NCI-H1105 treated with DMSO at 0.1 percent for 48 hours (cell line): ENCODE data around the gene PTPRN2.

ENCODE experiments used
- DNase-seq: peaks from one replicate; lab custom pipeline; 2025; lab: John Stamatoyannopoulos, UW

The PTPRN2 gene

GRCh38 chr7:157775560-157776332, 811.9 kb downstream of the PTPRN2 start:
- no peak for DNase-seq

GRCh38 chr7:157775021-157775559, 812.5 kb downstream of the PTPRN2 start:
- DNase-seq: no peak

DNA sequence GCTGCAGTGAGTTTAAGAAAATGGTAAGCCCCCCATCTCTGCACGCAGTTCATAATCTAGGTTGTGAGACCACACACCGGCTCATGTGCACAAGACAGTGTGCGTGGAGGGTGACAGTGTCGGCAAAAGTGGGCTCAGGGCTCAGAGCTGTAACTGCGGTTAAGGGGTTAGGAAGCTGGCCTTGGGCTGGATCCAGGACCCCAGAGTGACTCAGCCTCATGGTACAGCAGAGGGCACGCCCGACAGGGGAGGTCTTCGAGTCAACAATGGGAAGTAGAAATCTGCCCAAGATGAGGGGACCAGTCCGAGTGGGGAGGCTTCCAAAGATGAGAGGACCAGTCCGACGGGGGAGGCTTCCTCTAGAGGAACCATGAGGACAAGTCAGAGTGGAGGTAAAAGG, 813.1 kb downstream of the PTPRN2 start:
- no peak for DNase-seq

DNA sequence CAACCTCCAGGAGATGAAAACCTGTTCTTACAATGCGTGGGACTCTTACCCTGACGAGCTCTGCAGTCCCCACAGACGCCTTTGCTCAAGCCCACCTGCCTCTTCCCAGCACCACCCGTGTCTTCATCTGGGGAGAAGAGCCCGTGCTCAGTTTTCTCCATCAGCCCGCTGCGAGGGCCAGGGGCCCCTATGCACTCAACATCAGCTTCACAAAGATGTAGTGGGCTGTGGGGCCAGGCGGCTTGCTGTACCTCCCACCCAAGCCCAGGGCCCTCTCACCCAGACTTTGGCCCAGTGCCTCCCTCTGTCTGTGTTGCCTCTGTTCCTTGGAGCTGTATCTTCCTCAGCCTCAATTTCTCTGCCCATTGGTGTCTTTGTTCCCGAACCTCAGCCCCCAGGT, 814.3 kb downstream of the PTPRN2 start:
- no peak for DNase-seq

DNA sequence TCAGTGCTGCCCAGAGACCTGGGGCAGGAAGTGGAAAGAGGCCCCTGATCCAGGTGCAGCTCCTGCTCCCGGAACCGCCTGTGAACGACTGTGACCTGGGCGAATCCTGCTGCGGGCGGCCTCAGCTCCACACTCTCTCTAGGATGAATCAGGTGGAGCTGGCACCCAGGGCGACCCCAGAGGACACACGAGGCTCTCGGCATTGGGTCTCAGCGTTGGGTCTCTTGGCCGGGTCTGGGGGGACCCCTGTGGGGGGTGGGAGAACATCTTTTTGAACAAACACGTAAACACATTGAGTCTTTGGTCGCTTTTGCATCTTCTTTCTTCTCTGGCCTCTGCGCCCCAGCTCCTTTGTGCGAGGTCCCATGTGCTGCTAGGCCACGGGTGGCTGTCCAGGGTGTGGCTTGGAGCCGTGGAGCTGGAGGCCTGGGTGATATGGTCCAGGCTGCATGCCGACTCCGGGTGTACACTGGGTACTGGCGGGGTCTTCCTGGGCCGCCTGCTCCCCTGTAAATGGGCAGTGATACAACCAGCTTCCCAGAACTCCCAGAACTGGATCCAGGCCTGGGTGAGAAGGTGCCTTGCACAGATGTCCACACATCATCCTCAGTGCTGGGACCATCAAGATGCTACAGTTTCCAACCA, 815.0 kb downstream of the PTPRN2 start:
- no peak for DNase-seq

DNA sequence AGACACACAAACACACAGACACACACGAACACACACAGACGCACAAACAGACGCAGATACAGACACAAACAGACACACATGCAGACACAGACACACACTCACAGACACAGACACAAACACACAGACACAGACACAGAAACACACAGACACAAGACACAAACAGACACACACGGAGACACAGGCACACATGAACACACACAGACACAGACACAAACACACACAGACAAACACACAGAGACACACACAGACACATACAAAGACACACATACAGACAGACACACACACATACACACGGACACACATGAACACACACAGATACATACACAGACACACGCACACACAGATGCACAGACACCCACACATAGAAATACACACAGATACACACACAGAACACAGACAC, 815.9 kb downstream of the PTPRN2 start:
- no peak for DNase-seq

- no peak for DNase-seq
Measured at GRCh38 chr7:157770716-157771320, 816.8 kb downstream of the PTPRN2 start.

DNA sequence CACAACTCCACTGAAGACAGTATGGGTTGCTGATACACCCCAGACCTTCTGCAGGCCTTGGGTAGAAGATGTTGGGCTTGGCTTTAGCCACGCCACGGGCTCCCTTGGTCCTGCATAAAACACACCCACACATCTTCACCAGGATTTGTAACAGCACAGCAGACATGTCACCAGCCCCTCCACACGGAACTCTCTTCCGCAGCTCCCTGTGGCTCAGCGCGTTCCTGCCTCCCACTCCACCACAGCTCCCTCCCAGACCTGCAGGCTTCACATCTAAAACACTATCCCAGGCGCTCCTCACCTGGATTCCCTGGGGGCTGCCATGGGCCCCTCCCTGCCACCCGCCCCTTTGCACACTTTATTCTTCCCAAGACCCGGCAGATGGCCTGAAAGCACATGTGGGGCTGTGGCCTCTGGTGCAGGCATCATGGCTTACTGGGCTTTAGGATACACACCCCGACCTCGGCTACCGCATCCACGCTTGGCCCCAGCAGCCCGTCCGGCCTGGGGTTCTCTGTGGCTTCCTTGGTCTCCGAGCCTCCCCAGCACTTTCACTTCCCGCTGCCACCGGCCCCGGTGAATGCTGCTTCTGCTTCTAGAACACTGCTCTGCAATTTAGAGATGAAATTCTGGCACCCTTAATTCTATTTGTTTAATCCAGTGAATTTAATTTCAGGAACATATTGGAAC, 818.0 kb downstream of the PTPRN2 start:
- DNase-seq: no peak

DNA sequence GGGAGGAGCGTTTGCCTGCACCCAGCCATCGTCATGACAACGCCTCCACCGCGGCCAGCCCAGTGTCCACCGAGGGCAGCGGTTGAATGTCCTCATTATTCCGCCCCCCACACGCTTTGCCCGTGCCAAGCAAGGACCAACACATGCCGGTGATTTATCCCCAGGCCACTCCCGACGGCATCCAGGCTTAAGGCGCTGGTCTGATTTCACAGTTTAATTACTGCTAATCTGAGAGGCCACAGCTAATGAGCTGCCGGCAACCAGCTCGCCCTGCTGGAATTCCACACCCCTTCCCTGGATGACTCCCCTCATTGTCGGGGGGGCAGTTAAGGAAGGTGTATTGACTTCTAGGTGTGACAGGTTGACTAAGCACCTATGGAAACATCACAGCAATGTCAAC, 818.5 kb downstream of the PTPRN2 start:
- DNase-seq: peak; percentile 63

DNA sequence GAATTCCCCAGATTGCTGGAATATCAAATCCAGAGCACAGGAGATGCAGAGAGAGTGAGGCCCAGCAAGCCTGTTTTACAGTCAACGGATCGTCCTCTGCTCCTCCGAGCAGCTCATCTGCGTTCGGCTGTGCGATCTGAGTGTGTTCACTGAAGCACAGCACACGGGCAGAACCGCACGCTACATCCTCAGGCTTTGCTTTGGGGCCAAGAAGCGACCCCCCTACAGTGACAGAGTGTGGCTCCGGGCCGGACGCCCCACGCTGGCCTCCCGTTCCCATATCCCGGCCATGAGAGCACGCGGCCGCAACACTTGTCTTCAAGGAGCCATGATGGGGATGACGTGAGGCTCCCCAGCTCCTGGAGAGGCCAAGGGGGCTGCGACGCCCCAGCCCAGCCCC, 819.4 kb downstream of the PTPRN2 start:
- DNase-seq: no peak

- no peak for DNase-seq
Measured at GRCh38 chr7:157767506-157768197, 820.0 kb downstream of the PTPRN2 start.

GRCh38 chr7:157766098-157766497, 821.5 kb downstream of the PTPRN2 start:
- no peak for DNase-seq

DNA sequence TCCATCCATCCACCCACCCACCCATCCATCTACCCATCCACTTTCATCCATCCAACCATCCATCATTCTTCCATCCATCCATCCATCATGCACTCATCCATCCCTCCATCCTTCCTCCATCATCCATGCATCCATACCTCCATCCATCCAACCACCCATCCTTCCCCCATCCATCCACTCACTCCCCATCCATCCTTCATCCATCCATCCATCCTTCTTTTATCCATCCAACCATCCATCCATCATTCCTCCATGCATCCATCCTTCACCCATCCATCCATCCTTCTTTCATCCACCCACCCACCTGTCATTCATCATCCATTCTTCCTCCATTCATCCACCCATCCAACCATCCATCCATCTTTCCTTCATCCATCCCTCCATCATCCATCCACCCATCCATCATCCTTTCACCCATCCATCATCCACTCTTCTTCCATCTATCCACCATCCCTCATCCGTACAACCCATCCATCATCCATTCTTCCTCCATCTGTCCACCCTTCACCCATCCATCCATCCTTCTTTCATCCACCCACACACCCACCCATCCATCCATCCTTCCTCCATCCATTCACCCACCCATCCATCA, 822.6 kb downstream of the PTPRN2 start:
- no peak for DNase-seq

DNA sequence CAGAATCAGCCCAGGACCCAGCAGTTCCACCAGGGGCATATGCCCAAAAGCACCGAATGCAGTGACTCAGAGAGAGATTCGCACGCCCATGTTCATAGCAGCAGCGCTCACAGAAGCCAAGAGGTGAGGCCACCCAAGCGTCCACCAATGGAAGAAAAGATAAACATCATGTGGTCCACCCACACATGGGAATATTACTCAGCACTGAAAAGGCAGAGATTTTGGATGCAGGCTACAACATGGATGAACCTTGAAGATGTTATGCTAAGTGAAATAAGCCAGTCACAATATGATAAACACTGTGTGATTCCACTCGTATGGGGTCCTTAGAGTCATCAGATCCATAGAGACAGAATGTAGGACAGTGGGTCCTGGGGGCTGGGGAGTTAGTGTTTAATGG, 823.4 kb downstream of the PTPRN2 start:
- no peak for DNase-seq

- DNase-seq: no peak
Measured at GRCh38 chr7:157763279-157764000, 824.2 kb downstream of the PTPRN2 start.

DNA sequence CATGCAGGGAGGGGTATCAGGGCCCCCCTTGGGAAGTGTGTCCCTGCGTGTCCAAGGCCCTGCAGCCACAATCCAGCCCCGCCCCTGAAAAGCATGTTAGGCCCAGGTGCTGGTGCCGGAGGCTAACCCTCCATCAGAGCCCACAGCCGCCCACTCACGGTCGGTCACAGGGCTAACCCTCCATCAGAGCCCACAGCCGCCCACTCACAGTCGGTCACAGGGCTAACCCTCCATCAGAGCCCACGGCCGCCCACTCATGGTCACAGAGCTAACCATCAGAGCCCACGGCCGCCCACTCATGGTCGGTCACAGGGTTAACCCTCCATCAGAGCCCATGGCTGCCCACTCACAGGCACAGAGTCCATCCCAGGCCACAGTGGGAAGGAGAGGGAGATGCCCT, 824.8 kb downstream of the PTPRN2 start:
- no peak for DNase-seq

DNA sequence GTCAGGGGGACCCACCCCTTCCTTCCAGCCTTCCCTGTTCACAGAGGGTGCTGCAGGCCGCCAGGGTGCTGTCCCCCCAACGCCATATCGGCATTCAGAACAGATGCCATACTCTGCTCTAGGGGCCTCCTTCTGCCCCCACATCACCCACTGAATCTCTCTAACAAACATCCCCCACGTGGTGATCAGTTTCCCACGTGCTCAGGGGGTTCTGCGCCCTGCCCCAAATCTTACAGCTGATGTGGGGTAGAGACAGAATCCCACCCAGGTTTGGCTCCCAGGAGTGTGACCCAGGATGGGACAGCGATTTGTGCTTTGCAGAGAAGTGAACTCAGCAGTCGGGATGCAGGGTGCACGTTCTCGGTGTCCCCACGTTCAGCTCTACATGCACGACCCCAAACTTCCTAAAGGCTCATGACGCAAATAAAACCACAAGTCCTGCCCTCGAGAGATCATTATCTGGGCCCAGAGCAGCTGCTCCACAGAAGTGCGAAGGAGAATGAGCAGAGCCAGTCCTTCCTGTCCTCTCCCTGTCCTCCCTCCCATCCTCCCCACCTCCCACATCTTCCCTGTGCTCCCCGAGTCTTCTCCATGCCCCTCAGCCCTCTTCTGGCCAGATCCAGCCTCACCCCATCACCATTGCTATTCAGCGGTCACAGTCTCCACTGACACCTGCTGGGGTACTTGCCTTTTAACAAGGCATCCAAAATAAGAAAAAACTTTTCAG, 827.5 kb downstream of the PTPRN2 start:
- no peak for DNase-seq

DNA sequence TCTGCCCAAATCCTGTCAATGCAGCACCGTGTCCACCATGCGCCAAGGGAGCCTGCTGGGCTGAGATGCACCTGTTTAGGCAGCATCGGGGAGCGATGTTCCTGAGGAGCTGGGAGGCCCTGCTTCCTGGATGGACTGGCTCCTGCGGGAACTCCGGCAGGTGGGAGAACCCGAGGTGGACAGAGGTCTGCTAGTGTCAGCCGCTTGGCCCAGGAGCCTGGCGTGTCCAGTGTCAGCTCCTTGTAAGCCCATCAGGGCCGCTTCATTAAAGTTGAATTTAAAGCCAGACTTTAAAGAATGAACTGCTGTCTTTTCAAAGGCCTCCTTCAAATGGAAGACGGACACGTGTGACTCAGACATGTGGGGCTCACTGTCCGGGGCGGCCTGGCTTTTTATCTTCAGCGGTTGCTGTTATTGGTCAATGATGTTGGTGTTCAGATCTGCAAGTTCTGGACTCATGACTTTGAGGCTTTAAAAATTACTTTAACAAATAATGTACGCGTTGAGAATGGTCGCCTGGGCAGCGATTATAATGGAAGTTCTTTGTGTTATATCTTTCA, 828.3 kb downstream of the PTPRN2 start:
- no peak for DNase-seq

DNA sequence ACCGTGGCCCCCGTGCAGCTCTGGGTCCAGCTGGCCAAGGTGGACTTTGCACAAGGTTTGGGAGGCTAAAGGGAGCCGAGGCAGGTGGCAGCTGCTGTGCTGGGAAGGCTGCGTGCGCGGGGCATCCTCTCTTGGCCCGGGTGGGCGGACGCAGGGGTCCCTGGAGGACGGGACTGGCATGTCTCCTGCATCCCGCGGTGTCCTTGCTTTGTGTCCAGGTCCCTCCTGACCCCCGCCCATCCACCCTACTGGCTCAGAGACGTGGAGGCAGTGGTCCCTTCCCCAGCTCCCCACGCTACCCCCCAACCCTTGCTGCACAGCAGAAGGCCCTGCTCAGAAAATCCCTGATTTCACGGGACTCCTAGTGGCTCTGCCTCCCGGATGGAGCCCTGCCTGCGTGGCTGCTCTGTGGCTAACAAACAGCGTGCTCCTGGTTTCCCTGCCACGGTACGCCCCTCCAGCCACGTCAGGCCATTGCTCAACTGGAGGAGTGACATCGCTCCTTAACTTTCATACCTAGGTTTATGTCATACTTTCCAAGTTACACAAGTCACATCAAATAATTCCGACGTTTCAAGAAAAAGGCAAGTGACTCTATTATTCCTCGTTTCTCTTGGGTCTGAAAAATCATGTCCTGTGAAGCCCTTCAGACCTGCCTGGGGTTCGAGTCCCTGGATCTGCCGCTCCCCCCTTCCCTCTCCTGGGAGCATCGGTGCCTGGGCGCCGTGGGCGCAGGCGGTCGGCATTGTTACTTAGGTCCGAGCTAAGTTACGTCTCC, 829.0 kb downstream of the PTPRN2 start:
- DNase-seq: no peak
